ENCODE results near the gene FOXL2NB.

DNA sequence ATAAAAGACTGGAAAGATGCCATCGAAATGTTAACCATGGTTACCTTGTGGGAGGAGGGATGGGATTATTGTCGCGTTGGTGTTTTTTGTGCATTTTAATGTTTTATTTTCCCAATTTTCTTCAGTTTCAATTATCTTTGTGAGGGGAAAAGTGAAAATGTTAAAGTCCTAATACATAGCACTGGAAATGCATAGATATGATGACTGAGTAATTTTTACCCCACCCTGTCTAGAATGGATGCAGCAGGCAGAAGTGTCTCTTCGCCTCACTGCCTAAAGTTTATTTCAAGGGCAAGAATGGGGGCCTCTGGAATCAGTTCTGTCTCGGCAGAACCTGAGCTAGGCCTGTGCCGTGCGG is 11.5 kb upstream of the FOXL2NB start:
- TF ChIP-seq CTCF (conservative IDR thresholded peaks at IDR 0.05) (no peak), ZFX (IDR thresholded peaks at IDR 0.05) (no peak)

Measured in C4-2B (cell line).